Lung (tissue), 12 donors: ENCODE data around the gene TMEM117. TPM values are rescaled to one million over a fixed set of nuclear protein-coding genes. Genes with fewer than 3 reads are reported as not detected.

ENCODE experiments used
- ATAC-seq: fragments of 200-7000 bp; cut with Tn5 transposase; one replicate; pipeline ENCODE4 v1.9.1; 2020; ENCODE audit warnings: moderate number of reproducible peaks; ENCODE audit not compliant: insufficient read depth, low FRiP score
- DNase-seq, 3 donors: peaks; one replicate each; pipeline ENCODE4 v3.0.0-alpha.2; 2013 to 2017
- H3K27ac ChIP-seq, 2 donors: one replicate each; pipeline ENCODE4 v1.5.1; 2013; ENCODE audit warnings: mild to moderate bottlenecking in 2 of 2, moderate library complexity in 2 of 2, control low read depth in 1 of 2, inconsistent platforms in 1 of 2, low read depth in 1 of 2, low read length in 1 of 2
- H3K27me3 ChIP-seq, 3 donors: one replicate each; pipeline ENCODE4 v1.5.1; 2013; ENCODE audit warnings: low read length in 2 of 3; ENCODE audit not compliant: control insufficient read depth in 3 of 3, insufficient read depth in 3 of 3
- H3K36me3 ChIP-seq, 4 donors: one replicate each; pipeline ENCODE4 v1.5.1; 2013; ENCODE audit warnings: low read length in 4 of 4, mild to moderate bottlenecking in 1 of 4, moderate library complexity in 1 of 4; ENCODE audit not compliant: control insufficient read depth in 4 of 4, insufficient read depth in 4 of 4
- H3K4me1 ChIP-seq, 5 donors: one replicate each; pipeline ENCODE4 v1.5.1; 2013; ENCODE audit warnings: low read length in 5 of 5, mild to moderate bottlenecking in 2 of 5, moderate library complexity in 1 of 5; ENCODE audit not compliant: control insufficient read depth in 5 of 5, insufficient read depth in 5 of 5
- H3K4me3 ChIP-seq: one replicate; pipeline ENCODE4 v1.5.1; 2013; ENCODE audit warnings: mild to moderate bottlenecking, control low read depth, moderate library complexity
- H3K9ac ChIP-seq, 2 donors: one replicate each; pipeline ENCODE4 v1.5.1; 2013; ENCODE audit warnings: low read length in 2 of 2, control low read depth in 1 of 2; ENCODE audit not compliant: insufficient read depth in 1 of 2
- H3K9me3 ChIP-seq, 4 donors: one replicate each; pipeline ENCODE4 v1.5.1; 2013; ENCODE audit warnings: low read length in 3 of 4, mild to moderate bottlenecking in 1 of 4, moderate library complexity in 1 of 4; ENCODE audit not compliant: control insufficient read depth in 4 of 4, insufficient read depth in 3 of 4
- CTCF ChIP-seq: IDR thresholded peaks from 2 replicates; pipeline ENCODE4 v1.5.1; 2012; ENCODE audit warnings: mild to moderate bottlenecking; ENCODE audit errors: control extremely low read depth, extremely low read depth
- WGBS, 2 donors: extraction: QIAGEN DNeasy Blood & Tissue Kit; methylation state at CpG; one replicate each; pipeline ENCODE4 v1.1.7; 2013; 5-methylcytosine and 5-hydroxymethylcytosine counted together
- polyA plus RNA-seq, 2 donors: library from polyadenylated mRNA; stranded (reverse); fragments of 200-250 nt; gene quantifications; one replicate each; pipeline ENCODE4 v1.2.1, GENCODE V29; 2013
- total RNA-seq, 2 donors: library from RNA; depleted of rRNA in 1 of 2; stranded (reverse); fragments of >200 nt in 1 of 2; gene quantifications; one replicate each; pipeline ENCODE4 v1.2.1, GENCODE V29; 2014 to 2021
- donor health status: control.
- donor health status: control.
- donor health status: Bipolar disorder and iron deficiency.
- donor health status: healthy.
- donor health status: DM: yes; HTN: yes; CAD: no.

TMEM117 gene
- total and polyA plus RNA-seq, 4 donors = 1.2 to 6.1 (median 2.3) TPM

DNA sequence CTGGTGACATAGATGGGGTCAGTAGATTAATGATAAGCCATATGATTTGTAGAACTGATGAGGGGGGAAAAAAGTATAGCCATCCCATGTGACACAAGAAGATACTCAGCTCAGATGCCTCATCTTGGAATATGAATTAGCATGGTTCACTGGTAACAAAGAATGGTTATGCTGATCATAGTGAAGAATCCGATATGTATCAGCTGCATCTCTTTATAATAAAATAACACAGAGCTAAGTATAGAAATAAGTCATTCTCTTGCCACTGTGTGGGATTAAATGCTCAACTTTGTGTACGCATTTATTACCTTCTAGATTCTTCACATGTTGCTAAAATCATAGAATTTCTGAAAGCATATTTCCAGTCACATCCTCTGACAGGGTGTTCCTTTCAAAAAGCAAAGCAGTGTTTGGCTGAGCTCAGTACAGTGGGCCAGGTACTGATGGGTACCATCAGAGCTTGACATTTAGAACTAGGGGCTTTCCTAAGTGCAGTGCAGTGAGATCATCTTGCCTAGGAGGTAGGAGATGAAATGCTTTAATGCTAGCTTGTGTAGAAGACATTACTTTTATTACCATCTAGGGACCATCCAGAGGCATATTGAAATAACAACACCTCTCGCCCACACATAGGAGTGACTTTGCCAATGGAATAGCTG, 256.2 kb downstream of the TMEM117 start:
- no peaks in the 10 kb centered on the region for H3K9me3 ChIP-seq
- H3K9ac ChIP-seq = no peak overlapping the region
- no peaks in the 10 kb centered on the region for H3K36me3 ChIP-seq
- no peak for TF ChIP-seq CTCF
- DNase-seq = no peak
- no peaks in the 10 kb centered on the region for H3K27me3 ChIP-seq
- no peak for ATAC-seq
- H3K27ac ChIP-seq = no peak overlapping the region
- H3K4me3 ChIP-seq = no peak overlapping the region
- WGBS, 2 donors = 95 to 96% methylated on average over 3 of the region's 3 CpGs
- no peaks in the 10 kb centered on the region for H3K4me1 ChIP-seq

GRCh38 chr12:44098786-44099185, 262.9 kb downstream of the TMEM117 start:
- H3K4me3 ChIP-seq = no peak overlapping the region
- no peak overlapping the region for H3K27ac ChIP-seq
- H3K9me3 ChIP-seq = peaks cover 0 to 2% (median 0%) of the 10 kb centered on the region in 4 donors
- no peaks in the 10 kb centered on the region for H3K27me3 ChIP-seq
- H3K36me3 ChIP-seq = no peaks in the 10 kb centered on the region
- H3K9ac ChIP-seq = no peak overlapping the region
- no peaks in the 10 kb centered on the region for H3K4me1 ChIP-seq
- DNase-seq (no peak), ATAC-seq (no peak)
- WGBS, 2 donors = 56 to 57% methylated on average over 1 of the region's 1 CpG
- no peak for TF ChIP-seq CTCF

GRCh38 chr12:44099486-44099885, 263.6 kb downstream of the TMEM117 start:
- ATAC-seq (no peak), DNase-seq (no peak)
- Histone ChIP-seq H3K4me3 (no peak overlapping the region), H3K36me3 (no peaks in the 10 kb centered on the region), H3K27ac (no peak overlapping the region), H3K4me1 (no peaks in the 10 kb centered on the region), H3K9ac (no peak overlapping the region), H3K9me3 (peaks cover 0 to 2% (median 0%) of the 10 kb centered on the region in 4 donors), H3K27me3 (no peaks in the 10 kb centered on the region)
- 90% methylated on average over 1 of the region's 1 CpG for WGBS, 2 donors
- TF ChIP-seq CTCF = no peak

DNA sequence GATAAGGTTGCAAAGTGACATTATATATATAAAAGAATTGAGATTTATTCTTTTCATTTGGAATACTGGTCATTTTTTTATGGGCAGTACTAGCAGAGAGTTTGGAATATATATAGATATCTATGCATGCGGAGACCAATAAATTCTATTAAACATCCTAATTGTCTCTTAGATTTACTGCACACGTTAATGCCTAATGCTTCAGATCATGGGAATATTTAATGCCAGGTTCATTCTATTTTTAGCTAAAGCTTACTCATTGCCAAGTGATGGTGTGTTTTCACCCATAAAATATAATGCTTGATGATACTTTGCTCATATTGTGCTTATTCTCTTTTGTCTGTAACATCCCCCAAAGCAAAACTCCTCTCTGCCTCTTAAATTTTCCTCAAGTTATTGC, 264.4 kb downstream of the TMEM117 start:
- no peak for ATAC-seq
- WGBS, 2 donors = 93 to 94% methylated on average over 2 of the region's 2 CpGs

More for the DNA sequence above, 264.4 kb downstream of the TMEM117 start:
- H3K9ac ChIP-seq = no peak overlapping the region
- peaks cover 0 to 2% (median 0%) of the 10 kb centered on the region in 4 donors for H3K9me3 ChIP-seq
- no peak overlapping the region for H3K27ac ChIP-seq
- no peaks in the 10 kb centered on the region for H3K4me1 ChIP-seq
- H3K4me3 ChIP-seq = no peak overlapping the region
- H3K36me3 ChIP-seq = no peaks in the 10 kb centered on the region
- H3K27me3 ChIP-seq = no peaks in the 10 kb centered on the region
- DNase-seq = no peak
- no peak for TF ChIP-seq CTCF
